Smooth muscle cell of the umbilical artery (primary cell): ENCODE measurements around the gene CLEC3B. TPM values are rescaled to one million over a fixed set of nuclear protein-coding genes. Genes with fewer than 3 reads are reported as not detected.

ENCODE experiments used
- total RNA-seq: library from RNA; depleted of rRNA; stranded (reverse); fragments of >200 nt; gene quantifications from 2 replicates; pipeline ENCODE4 v1.2.3, GENCODE V29; 2014

The CLEC3B gene
- not detected in 2 replicates for total RNA-seq

DNA sequence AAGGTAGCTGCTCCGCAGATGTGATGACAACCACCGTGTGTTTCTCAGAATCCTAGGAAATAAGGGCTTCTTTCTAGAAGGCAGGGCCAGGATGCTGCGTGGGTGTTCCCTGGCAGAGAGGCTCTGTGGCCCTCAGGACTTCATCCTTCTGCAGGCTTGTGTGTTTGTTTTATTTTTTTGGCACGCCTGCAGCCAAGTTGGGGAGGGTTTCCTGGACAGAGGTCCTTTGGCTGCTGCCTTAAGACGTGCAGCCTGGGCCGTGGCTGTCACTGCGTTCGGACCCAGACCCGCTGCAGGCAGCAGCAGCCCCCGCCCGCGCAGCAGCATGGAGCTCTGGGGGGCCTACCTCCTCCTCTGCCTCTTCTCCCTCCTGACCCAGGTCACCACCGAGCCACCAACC lies at the start of gene CLEC3B:
TSS of gene CLEC3B (plus strand) at position 266 of the 400 bp plus-strand sequence. CDS start at position 326, 60 bp downstream.

Other genes starting within 250 kb of the CLEC3B start
- gene TMEM42, start 164.4 kb upstream of the CLEC3B start, total RNA-seq: 7.8 and 14.3 TPM in 2 replicates
- not detected in 2 replicates for gene TGM4, start 151.7 kb upstream of the CLEC3B start, total RNA-seq
- 27.9 and 44.3 TPM in 2 replicates for gene ZDHHC3, start 50.1 kb upstream of the CLEC3B start, total RNA-seq
- gene EXOSC7, start 50.1 kb upstream of the CLEC3B start, total RNA-seq: 43.8 and 65.0 TPM in 2 replicates
- gene CDCP1, start 120.1 kb downstream of the CLEC3B start, total RNA-seq: 10.4 and 76.4 TPM in 2 replicates
- gene TMEM158, start 200.0 kb downstream of the CLEC3B start, total RNA-seq: 54.9 and 70.1 TPM in 2 replicates